Activated B cell treated with CpG ODN at 0.5 μM for 24 hours (primary cell): Measurements from ENCODE around the gene IVD. TPM values are rescaled to one million over a fixed set of nuclear protein-coding genes. Genes with fewer than 3 reads are reported as not detected.

ENCODE experiments used
- ATAC-seq: fragments of 200-7000 bp; cut with Tn5 transposase; one replicate; pipeline ENCODE4 v1.10.0; 2021; ENCODE audit warnings: low read depth, mild to moderate bottlenecking, moderate library complexity
- CTCF ChIA-PET: fragments of 350-600 bp; sonication (Branson Sonifier 250); formaldehyde crosslinking; loops from one replicate; lab custom pipeline; 2021; ENCODE audit warnings: antibody characterized with exemption; lab: Charles Lee
- POLR2A ChIA-PET: fragments of 350-600 bp; sonication (Branson Sonifier 250); formaldehyde crosslinking; loops from one replicate; lab custom pipeline; 2021; ENCODE audit warnings: antibody characterized with exemption; lab: Charles Lee
- DNase-seq: peaks from one replicate; pipeline ENCODE4 v3.0.0; 2022
- H3K27ac Mint-ChIP-seq: one replicate; pipeline ENCODE4 v1.8.0; 2020; ENCODE audit warnings: mixed read lengths
- H3K27me3 Mint-ChIP-seq: one replicate; pipeline ENCODE4 v1.8.0; 2021; ENCODE audit warnings: mixed read lengths
- H3K36me3 Mint-ChIP-seq: one replicate; pipeline ENCODE4 v1.8.0; 2021; ENCODE audit warnings: low read depth, mixed read lengths
- H3K4me1 Mint-ChIP-seq: one replicate; pipeline ENCODE4 v1.8.0; 2021; ENCODE audit warnings: mixed read lengths
- H3K4me3 Mint-ChIP-seq: one replicate; pipeline ENCODE4 v1.8.0; 2020; ENCODE audit warnings: mild to moderate bottlenecking, mixed read lengths
- H3K9me3 Mint-ChIP-seq: one replicate; pipeline ENCODE4 v1.8.0; 2020; ENCODE audit warnings: mixed read lengths
- CTCF ChIP-seq: fragments of 200-600 bp; IDR thresholded peaks from one replicate; pipeline ENCODE4 v1.8.0; 2022; ENCODE audit warnings: antibody characterized with exemption, mild to moderate bottlenecking
- intact Hi-C: fragments of 100-400 bp; cut with micrococcal nuclease; formaldehyde crosslinking; loops from one replicate; pipeline ENCODE4 v1.15.1; 2024
- total RNA-seq: library from RNA; stranded (reverse); gene quantifications from 2 replicates; pipeline ENCODE4 v1.2.3, GENCODE V29; 2022

The IVD gene
- total RNA-seq, 1 donor from 2014 or later = 76.7 TPM

GRCh38 chr15:40418126-40418525 lies 12.5 kb downstream of the IVD start:
- DNase-seq (no peak), ATAC-seq (no peak)
- peaks cover 40% of the 10 kb centered on the region for H3K36me3 Mint-ChIP-seq
- ChIA-PET POLR2A (interaction anchor here (1.3 kb wide), 1 partner anchor 13 kb away, joined by 3 read pairs; the partner anchor contains the start of gene IVD), CTCF (interaction anchor here (1.9 to 8.8 kb wide), 2 partner anchors 74 to 75 kb away, joined by 5 to 113 read pairs; no protein-coding TSS in a partner anchor)
- H3K4me3 Mint-ChIP-seq = no peak overlapping the region
- no peaks in the 10 kb centered on the region for H3K9me3 Mint-ChIP-seq
- intact Hi-C loops = no loop called here
- H3K27me3 Mint-ChIP-seq = no peaks in the 10 kb centered on the region
- peaks cover 2% of the 10 kb centered on the region for H3K4me1 Mint-ChIP-seq
- TF ChIP-seq CTCF = no peak
- H3K27ac Mint-ChIP-seq = no peak overlapping the region

- POLR2A ChIA-PET = no interaction called here
- intact Hi-C loops = loop anchor here (5.0 to 10.0 kb wide), 3 partner anchors 38 to 375 kb away; partner anchors contain the start of gene KNSTRN
- H3K4me1 Mint-ChIP-seq = peaks cover 2% of the 10 kb centered on the region
- TF ChIP-seq CTCF = no peak
- H3K4me3 Mint-ChIP-seq = no peak overlapping the region
- H3K36me3 Mint-ChIP-seq = peaks cover 23% of the 10 kb centered on the region
- no peaks in the 10 kb centered on the region for H3K27me3 Mint-ChIP-seq
- CTCF ChIA-PET = interaction anchor here (0.8 to 8.8 kb wide), 5 partner anchors 23 to 727 kb away, joined by 3 to 113 read pairs (median 14); no protein-coding TSS in a partner anchor
- no peaks in the 10 kb centered on the region for H3K9me3 Mint-ChIP-seq
- H3K27ac Mint-ChIP-seq = no peak overlapping the region
- no peak for DNase-seq
- no peak for ATAC-seq
These were observed 14.6 kb downstream of the IVD start for GRCh38 chr15:40420071-40420713.

- no peaks in the 10 kb centered on the region for H3K9me3 Mint-ChIP-seq
- peaks cover 2% of the 10 kb centered on the region for H3K4me1 Mint-ChIP-seq
- ATAC-seq (no peak), DNase-seq (no peak)
- no peak overlapping the region for H3K4me3 Mint-ChIP-seq
- CTCF ChIA-PET = interaction anchor here (0.6 to 8.8 kb wide), 8 partner anchors 23 to 728 kb away, joined by 3 to 113 read pairs (median 10); no protein-coding TSS in a partner anchor
- TF ChIP-seq CTCF = no peak
- H3K27me3 Mint-ChIP-seq = no peaks in the 10 kb centered on the region
- POLR2A ChIA-PET = interaction anchor here (1.6 kb wide), 1 partner anchor 141 kb away, joined by 4 read pairs; no protein-coding TSS in a partner anchor
- no peak overlapping the region for H3K27ac Mint-ChIP-seq
- intact Hi-C loops = loop anchor here (5.0 to 10.0 kb wide), 3 partner anchors 38 to 376 kb away; partner anchors contain the start of gene KNSTRN
- H3K36me3 Mint-ChIP-seq = peaks cover 17% of the 10 kb centered on the region
These were observed 15.2 kb downstream of the IVD start for GRCh38 chr15:40420793-40421192.

- ChIA-PET CTCF (interaction anchor here (0.6 to 8.8 kb wide), 18 partner anchors 14 to 183 kb away, joined by 3 to 113 read pairs (median 4); partner anchors contain the start of genes INAFM2 and PAK6), POLR2A (interaction anchor here (1.0 to 1.6 kb wide), 3 partner anchors 15 to 142 kb away, joined by 3 to 4 read pairs (median 4); no protein-coding TSS in a partner anchor)
- Mint-ChIP-seq H3K27me3 (no peaks in the 10 kb centered on the region), H3K27ac (no peak overlapping the region), H3K9me3 (no peaks in the 10 kb centered on the region), H3K4me3 (no peak overlapping the region), H3K36me3 (peaks cover 12% of the 10 kb centered on the region), H3K4me1 (peaks cover 2% of the 10 kb centered on the region)
- intact Hi-C loops = loop anchor here (1.0 to 10.0 kb wide), 7 partner anchors 39 to 377 kb away; partner anchors contain the start of gene KNSTRN
- peak; percentile 97 for ATAC-seq
- TF ChIP-seq CTCF = peak; percentile 86
- DNase-seq = peak; percentile 77
These were observed 15.9 kb downstream of the IVD start for GRCh38 chr15:40421246-40422157.
